ENCODE data around the gene NKD1. TPM values are rescaled to one million over a fixed set of nuclear protein-coding genes. Genes with fewer than 3 reads are reported as not detected.

The NKD1 gene
- total RNA-seq, 1 donor from 2014 or later: 1.5 TPM

DNA sequence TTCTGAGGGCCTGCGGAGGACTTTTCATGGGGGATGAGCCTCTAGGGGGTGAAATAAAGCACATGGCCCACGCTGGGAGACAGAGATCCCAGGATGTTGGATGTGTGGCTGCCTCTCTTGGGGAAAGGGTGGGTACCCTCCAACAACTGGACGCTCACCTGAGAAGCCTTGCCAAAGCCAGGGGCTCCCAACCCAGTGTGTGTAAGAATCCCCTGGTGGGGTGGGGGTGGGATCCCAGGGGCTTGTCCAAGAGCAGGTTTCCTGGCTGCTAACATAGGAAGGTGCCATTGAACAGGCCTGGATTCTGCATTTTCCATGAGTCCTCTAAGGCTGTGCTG is 132.3 kb downstream of the NKD1 start:
- H3K27me3 Mint-ChIP-seq: no peaks in the 10 kb centered on the region
- H3K36me3 Mint-ChIP-seq (ENCODE audit: low read depth): peaks cover 41% of the 10 kb centered on the region
- DNase-seq (no peak), ATAC-seq (ENCODE audit: low read depth) (no peak)
- no peaks in the 10 kb centered on the region for H3K9me3 Mint-ChIP-seq
- POLR2A ChIA-PET: interaction anchor here (0.9 to 4.3 kb wide), 15 partner anchors 8 to 655 kb away, joined by 3 to 36 read pairs (median 7); partner anchors contain the start of genes CNEP1R1 and CYLD
- H3K4me1 Mint-ChIP-seq: peaks cover 73% of the 10 kb centered on the region
- intact Hi-C loops (cut with micrococcal nuclease): loop anchor here (2.0 to 5.0 kb wide), 5 partner anchors 14 to 528 kb away; partner anchors contain the start of genes NKD1 and TENT4B
- CTCF ChIA-PET: interaction anchor here (1.2 to 3.3 kb wide), 5 partner anchors 10 to 66 kb away, joined by 3 to 45 read pairs (median 8); no protein-coding TSS in a partner anchor
- TF ChIP-seq, protein P1, sequence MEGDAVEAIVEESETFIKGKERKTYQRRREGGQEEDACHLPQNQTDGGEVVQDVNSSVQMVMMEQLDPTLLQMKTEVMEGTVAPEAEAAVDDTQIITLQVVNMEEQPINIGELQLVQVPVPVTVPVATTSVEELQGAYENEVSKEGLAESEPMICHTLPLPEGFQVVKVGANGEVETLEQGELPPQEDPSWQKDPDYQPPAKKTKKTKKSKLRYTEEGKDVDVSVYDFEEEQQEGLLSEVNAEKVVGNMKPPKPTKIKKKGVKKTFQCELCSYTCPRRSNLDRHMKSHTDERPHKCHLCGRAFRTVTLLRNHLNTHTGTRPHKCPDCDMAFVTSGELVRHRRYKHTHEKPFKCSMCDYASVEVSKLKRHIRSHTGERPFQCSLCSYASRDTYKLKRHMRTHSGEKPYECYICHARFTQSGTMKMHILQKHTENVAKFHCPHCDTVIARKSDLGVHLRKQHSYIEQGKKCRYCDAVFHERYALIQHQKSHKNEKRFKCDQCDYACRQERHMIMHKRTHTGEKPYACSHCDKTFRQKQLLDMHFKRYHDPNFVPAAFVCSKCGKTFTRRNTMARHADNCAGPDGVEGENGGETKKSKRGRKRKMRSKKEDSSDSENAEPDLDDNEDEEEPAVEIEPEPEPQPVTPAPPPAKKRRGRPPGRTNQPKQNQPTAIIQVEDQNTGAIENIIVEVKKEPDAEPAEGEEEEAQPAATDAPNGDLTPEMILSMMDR (IDR thresholded peaks at IDR 0.05): no peak
- peak overlapping the region; percentile 93 for H3K27ac Mint-ChIP-seq
- H3K4me3 Mint-ChIP-seq: peak overlapping the region; percentile 86

DNA sequence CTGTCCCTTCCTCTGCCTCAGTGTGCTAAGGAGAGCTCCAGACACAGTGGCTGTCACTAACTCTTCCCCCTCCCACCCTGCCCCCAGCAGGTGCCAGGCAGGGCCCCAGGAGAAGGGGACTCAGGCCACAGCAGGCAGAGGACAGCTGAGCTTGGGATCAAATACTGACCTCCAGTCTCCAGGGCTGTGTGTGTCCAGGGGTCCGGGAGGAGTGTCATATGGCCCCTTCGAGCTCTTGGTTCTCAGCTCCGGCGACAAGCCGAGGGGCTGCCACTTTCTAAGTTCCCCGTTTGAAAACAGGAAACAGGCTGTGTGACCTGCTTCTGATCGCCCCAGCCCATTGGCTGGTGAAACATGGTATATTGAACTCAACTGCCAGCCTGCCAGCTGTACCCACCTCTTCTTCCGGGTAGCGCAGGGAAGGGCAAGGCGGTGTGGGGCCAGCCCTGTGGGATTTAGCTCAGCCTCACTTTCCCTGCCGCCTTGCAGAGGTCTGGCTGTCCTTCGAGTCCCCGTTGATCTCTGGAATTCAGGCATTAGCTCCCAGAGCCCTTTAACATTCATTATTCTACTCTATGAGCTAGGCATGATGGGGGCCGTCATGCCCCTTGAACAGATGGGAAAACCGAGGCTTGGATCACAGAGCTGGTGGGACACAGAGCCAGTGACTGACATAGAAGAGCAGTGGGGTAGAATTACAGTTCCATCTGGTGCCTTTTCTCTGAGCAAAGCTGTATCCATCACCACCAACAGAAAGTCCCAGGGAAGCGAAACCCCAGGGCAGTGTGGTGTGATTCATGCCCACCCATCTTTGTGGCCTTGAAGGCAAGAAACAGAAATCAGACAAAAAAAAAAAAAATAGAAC is 133.1 kb downstream of the NKD1 start, which contains the start of gene SNX20:
Gene SNX20, minus strand, starts transcription at position 292 of the 865 bp plus-strand sequence. CDS start 3,786 bp downstream, outside the sequence.
- TF ChIP-seq, protein P1 (IDR thresholded peaks at IDR 0.05): no peak
- POLR2A ChIA-PET: interaction anchor here (0.8 to 4.3 kb wide), 18 partner anchors 9 to 656 kb away, joined by 3 to 36 read pairs (median 6); partner anchors contain the start of genes CNEP1R1 and CYLD
- Mint-ChIP-seq H3K36me3 (ENCODE audit: low read depth) (peaks cover 34% of the 10 kb centered on the region), H3K9me3 (no peaks in the 10 kb centered on the region), H3K4me3 (peak within 1 kb of the TSS; percentile 86), H3K4me1 (peaks cover 79% of the 10 kb centered on the region), H3K27ac (peak within 1 kb of the TSS; percentile 93), H3K27me3 (no peaks in the 10 kb centered on the region)
- intact Hi-C loops (cut with micrococcal nuclease): loop anchor here (1.0 to 5.0 kb wide), 8 partner anchors 13 to 529 kb away; partner anchors contain the start of genes CYLD, NKD1 and TENT4B
- CTCF ChIA-PET: interaction anchor here (0.7 to 3.3 kb wide), 9 partner anchors 10 to 125 kb away, joined by 3 to 45 read pairs (median 7); partner anchors contain the start of gene CYLD
- ATAC-seq (ENCODE audit: low read depth): peak; percentile 78
- peak; percentile 49 for DNase-seq

DNA sequence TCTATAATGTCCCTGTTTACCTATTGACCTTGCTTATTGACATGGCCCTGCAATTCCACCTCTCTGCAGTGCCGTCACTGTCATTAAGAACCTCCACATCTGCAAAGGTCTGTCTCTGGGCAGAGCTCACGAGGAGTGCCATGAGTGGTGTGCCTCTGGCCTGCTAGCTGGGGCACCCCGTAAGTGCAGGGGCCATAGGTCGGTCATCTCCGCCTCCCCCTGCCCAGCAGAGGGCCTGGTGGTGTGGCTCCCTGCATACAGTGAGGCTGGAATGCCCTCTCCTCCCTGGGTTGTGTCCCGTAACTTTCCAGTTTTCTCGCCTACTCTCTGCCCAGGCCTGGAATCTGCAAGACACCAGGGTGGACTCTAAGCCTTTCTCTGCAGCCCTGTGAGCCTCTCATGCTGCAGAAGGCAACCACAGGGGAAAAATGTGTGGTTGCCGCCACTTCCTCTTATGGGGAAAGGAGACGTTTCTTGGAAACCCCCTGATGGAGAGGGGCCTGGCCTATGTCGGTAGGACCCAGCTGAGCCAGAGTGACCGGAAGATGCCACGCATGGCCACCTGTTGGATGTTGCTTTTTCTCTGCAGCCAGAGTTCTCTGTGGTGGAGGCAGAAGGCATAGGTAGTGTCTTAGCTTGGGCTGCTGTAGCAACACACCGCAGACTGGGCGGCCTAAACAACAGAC is 135.6 kb downstream of the NKD1 start:
- no peaks in the 10 kb centered on the region for H3K27me3 Mint-ChIP-seq
- peaks cover 72% of the 10 kb centered on the region for H3K4me1 Mint-ChIP-seq
- TF ChIP-seq, protein P1 (IDR thresholded peaks at IDR 0.05): no peak
- H3K9me3 Mint-ChIP-seq: no peaks in the 10 kb centered on the region
- ATAC-seq (ENCODE audit: low read depth) (peak; percentile 65), DNase-seq (peak; percentile 62)
- intact Hi-C loops (cut with micrococcal nuclease): loop anchor here (1.0 to 5.0 kb wide), 5 partner anchors 14 to 532 kb away; partner anchors contain the start of genes NKD1 and TENT4B
- H3K36me3 Mint-ChIP-seq (ENCODE audit: low read depth): peaks cover 8% of the 10 kb centered on the region
- H3K27ac Mint-ChIP-seq: peak overlapping the region; percentile 87
- ChIA-PET CTCF (interaction anchor here (1.0 kb wide), 1 partner anchor 18 kb away, joined by 5 read pairs; no protein-coding TSS in a partner anchor), POLR2A (interaction anchor here (0.8 to 4.0 kb wide), 11 partner anchors 9 to 410 kb away, joined by 3 to 34 read pairs (median 5); partner anchors contain the start of genes CYLD and NOD2)
- H3K4me3 Mint-ChIP-seq: peak overlapping the region; percentile 75

DNA sequence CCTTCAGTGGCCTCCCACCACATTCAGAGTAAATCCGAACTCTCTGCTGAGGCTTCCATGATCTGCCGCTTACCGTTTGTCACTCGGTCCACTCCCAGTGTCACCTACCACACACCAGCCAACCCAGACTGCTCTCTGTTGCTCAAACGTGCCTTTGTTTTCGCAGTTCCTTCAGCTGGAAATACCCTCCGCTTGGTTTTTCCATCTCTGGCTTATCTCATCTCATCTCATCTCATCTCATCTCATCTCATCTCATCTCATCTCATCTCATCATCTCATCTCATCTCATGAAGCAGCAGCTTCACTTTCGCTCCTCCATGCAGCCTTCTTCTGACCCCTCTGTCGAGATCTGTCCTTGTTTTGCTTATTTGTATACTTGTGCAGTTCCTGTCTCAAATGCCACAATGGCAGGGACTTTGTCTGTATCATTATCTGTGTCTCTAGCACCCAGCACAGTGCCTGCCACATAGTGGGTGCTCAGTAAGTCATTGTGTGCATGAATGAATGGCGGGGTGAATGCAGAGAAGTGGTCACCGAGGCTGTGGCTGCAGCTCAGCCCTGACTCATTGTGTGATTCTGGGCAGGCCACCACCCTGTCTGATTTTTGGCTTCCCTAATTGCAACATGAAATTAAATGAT is 136.7 kb downstream of the NKD1 start:
- Mint-ChIP-seq H3K36me3 (ENCODE audit: low read depth) (peaks cover 1% of the 10 kb centered on the region), H3K27me3 (no peaks in the 10 kb centered on the region), H3K27ac (peak overlapping the region; percentile 87), H3K4me3 (peak overlapping the region; percentile 13), H3K4me1 (peaks cover 62% of the 10 kb centered on the region), H3K9me3 (no peaks in the 10 kb centered on the region)
- POLR2A ChIA-PET: interaction anchor here (0.6 to 4.0 kb wide), 9 partner anchors 10 to 411 kb away, joined by 3 to 34 read pairs (median 4); partner anchors contain the start of gene CYLD
- ATAC-seq (ENCODE audit: low read depth) (no peak), DNase-seq (no peak)
- CTCF ChIA-PET: interaction anchor here (0.9 kb wide), 1 partner anchor 19 kb away, joined by 3 read pairs; no protein-coding TSS in a partner anchor
- TF ChIP-seq, protein P1 (IDR thresholded peaks at IDR 0.05): no peak
- intact Hi-C loops (cut with micrococcal nuclease): loop anchor here (1.0 to 5.0 kb wide), 5 partner anchors 13 to 533 kb away; partner anchors contain the start of genes NKD1 and TENT4B
